Measurements from ENCODE around the gene HOXA5. TPM values are rescaled to one million over a fixed set of nuclear protein-coding genes. Genes with fewer than 3 reads are reported as not detected.

Gene HOXA5
- total RNA-seq, 1 experiment from 2014 or later: 7.5 TPM

DNA sequence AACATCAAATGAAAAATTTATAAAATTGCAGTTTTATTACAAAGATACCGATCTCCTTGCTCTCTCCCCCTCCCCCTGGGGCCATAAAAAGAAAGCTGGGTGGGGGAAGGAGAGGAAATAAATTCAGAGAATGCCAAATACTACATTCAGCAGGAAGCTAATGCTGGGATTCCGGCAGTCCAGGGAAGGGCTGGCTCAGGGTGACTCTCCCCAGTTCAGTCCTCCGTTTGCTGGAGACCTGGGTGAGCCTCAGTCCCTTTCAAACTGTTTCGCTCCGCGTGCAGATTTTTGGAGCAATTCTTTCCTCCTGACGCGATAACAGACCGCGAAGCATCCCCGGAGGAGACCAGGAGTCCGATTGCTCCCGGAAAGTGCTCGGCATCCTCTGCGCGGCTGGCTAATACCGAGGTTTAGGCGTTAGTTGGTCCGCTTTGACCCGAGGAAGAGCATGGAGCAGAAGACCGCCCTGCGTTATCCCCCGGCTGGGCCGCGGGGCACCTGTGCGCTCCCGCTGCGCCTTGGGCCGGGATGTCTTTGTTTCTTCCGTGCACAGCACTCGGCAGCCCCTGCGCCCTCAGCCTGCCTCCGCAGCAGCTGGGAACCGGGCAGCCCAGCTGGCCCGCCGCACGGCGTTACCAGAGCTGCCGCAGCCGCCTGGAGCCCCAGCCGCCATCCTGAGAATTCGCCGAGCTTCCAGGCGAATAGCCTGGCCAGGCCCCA lies 37.1 kb downstream of the HOXA5 start:
- no peak overlapping the region for H2AFZ ChIP-seq (ENCODE audit: low read length)
- H3K79me2 ChIP-seq (ENCODE audit: low read length): peaks cover 19% of the 10 kb centered on the region
- no peak overlapping the region for H3K9ac ChIP-seq (ENCODE audit: low read length)
- H3F3A ChIP-seq (ENCODE audit: low read length, unreplicated experiment): no peaks in the 10 kb centered on the region
- intact Hi-C loops (cut with micrococcal nuclease): no loop called here
- ATAC-seq (no peak), DNase-seq (no peak)
- no peak overlapping the region for H3K4me3 ChIP-seq (ENCODE audit: low read length)
- no peaks in the 10 kb centered on the region for H3K9me3 ChIP-seq (ENCODE audit: low read length)
- TF ChIP-seq, protein P1, sequence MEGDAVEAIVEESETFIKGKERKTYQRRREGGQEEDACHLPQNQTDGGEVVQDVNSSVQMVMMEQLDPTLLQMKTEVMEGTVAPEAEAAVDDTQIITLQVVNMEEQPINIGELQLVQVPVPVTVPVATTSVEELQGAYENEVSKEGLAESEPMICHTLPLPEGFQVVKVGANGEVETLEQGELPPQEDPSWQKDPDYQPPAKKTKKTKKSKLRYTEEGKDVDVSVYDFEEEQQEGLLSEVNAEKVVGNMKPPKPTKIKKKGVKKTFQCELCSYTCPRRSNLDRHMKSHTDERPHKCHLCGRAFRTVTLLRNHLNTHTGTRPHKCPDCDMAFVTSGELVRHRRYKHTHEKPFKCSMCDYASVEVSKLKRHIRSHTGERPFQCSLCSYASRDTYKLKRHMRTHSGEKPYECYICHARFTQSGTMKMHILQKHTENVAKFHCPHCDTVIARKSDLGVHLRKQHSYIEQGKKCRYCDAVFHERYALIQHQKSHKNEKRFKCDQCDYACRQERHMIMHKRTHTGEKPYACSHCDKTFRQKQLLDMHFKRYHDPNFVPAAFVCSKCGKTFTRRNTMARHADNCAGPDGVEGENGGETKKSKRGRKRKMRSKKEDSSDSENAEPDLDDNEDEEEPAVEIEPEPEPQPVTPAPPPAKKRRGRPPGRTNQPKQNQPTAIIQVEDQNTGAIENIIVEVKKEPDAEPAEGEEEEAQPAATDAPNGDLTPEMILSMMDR (conservative IDR thresholded peaks at IDR 0.05; ENCODE audit: low read depth, low read length): no peak
- TF ChIP-seq EZH2 (IDR thresholded peaks at IDR 0.05; ENCODE audit: low read length, unreplicated experiment): no peak
- TF ChIP-seq EZH2phosphoT487 (IDR thresholded peaks at IDR 0.05; ENCODE audit: borderline replicate concordance, low read length): no peak
- no peaks in the 10 kb centered on the region for H3K9me2 ChIP-seq (replicated peaks; ENCODE audit: low read length)
- H3K4me1 ChIP-seq (ENCODE audit: insufficient read depth, low read length): peaks cover 22% of the 10 kb centered on the region
- POLR2A ChIA-PET (ENCODE audit: unreplicated experiment): no interaction called here
- CTCF ChIA-PET: no interaction called here
- H3K27ac ChIP-seq (ENCODE audit: low read length): no peak overlapping the region
- no peaks in the 10 kb centered on the region for H4K20me1 ChIP-seq (ENCODE audit: low read length)
- H3K27me3 ChIP-seq (ENCODE audit: low read length): no peaks in the 10 kb centered on the region
- no peak overlapping the region for H3K4me2 ChIP-seq (ENCODE audit: low read length)
- BruUV-seq (replicated peaks): no TSS peak
- no peaks in the 10 kb centered on the region for H3K36me3 ChIP-seq (ENCODE audit: low read depth, low read length)

DNA sequence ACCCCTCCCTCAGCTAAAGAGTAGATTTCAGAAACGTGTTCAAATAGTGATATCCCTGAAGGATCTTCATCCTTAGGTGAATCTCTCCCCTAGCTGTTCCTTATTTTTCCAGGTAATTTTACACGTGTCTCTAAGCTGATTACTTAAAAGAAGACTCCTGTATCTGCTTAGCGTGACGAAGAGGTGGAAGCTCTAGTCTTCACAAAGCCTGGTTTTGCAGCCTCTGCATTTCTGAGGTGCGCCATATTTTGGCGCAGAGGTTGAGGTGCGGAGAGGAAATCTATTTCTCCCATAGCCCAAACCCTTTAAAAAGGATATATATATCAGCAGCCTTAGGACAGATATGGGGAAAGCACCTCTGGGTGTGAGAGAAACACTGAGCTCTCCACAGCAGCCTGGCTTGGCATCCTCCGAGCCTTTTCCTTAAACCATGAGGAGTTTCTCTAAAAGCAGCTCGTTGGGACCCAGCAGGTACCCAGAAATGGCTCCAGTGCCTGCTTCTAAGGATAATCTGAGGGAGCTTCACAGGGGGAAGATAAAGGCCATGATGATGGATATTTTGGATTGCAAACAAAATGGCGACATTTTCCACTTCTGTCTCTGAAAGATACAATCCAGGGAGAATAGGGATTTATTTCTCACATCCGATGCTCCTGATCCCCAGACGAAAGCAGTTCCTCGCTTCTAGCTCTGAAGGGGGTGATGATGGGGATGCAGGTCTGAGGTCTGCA lies 38.0 kb downstream of the HOXA5 start:
- no peaks in the 10 kb centered on the region for H3K27me3 ChIP-seq (ENCODE audit: low read length)
- ChIA-PET CTCF (no interaction called here), POLR2A (ENCODE audit: unreplicated experiment) (no interaction called here)
- H3K79me2 ChIP-seq (ENCODE audit: low read length): peaks cover 13% of the 10 kb centered on the region; the same call in 1 of the 2 replicates
- DNase-seq (no peak), ATAC-seq (no peak)
- 0 out of 2 replicates have a peak, but pooled peaks cover 4% of the 10 kb centered on the region for H3K36me3 ChIP-seq (ENCODE audit: low read depth, low read length)
- H3F3A ChIP-seq (ENCODE audit: low read length, unreplicated experiment): no peaks in the 10 kb centered on the region
- no peak overlapping the region for H3K4me2 ChIP-seq (ENCODE audit: low read length)
- no peak for TF ChIP-seq EZH2 (IDR thresholded peaks at IDR 0.05; ENCODE audit: low read length, unreplicated experiment)
- intact Hi-C loops (cut with micrococcal nuclease): no loop called here
- no peak overlapping the region for H3K9ac ChIP-seq (ENCODE audit: low read length)
- no peaks in the 10 kb centered on the region for H4K20me1 ChIP-seq (ENCODE audit: low read length)
- no peak overlapping the region for H2AFZ ChIP-seq (ENCODE audit: low read length)
- H3K4me1 ChIP-seq (ENCODE audit: insufficient read depth, low read length): peaks cover 14% of the 10 kb centered on the region
- H3K4me3 ChIP-seq (ENCODE audit: low read length): no peak overlapping the region
- H3K9me2 ChIP-seq (replicated peaks; ENCODE audit: low read length): no peaks in the 10 kb centered on the region
- no peak overlapping the region for H3K27ac ChIP-seq (ENCODE audit: low read length)
- H3K9me3 ChIP-seq (ENCODE audit: low read length): no peaks in the 10 kb centered on the region
- no TSS peak for BruUV-seq (replicated peaks)

DNA sequence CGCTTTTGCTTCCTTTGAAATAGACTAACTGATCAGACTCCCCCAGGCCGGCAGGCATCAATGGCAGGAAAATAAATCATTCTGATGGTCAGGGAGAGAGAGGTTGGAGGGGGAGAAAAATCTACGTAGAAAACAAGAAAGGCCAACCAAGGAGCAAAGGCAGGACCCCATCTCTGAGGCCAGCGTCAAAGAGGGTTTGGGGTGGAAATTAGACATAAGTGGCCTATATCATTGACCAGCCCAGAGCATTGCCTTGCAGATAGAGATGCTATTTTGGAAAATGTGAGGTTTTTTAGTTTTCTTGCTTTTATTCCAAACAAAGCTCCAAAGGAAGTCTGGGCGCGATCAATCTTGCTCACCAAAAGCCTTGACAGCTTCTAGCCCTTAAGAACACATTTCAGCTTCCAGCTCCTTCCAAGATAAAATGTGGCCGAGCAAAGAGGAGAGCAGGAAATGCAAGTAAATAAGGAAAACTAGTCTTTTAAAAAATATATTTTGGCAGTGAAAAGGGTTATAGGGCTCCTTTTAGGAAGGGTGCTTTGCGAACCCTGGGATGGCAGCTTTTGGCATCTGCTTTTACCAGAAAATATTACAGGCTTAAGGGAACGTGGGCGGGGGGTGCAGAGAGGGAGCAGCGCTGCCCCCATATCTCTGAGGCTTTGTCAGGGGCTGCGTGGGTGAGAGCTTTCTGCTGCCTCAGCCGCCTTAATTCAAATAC lies 39.0 kb downstream of the HOXA5 start:
- H3K27ac ChIP-seq (ENCODE audit: low read length): no peak overlapping the region
- H2AFZ ChIP-seq (ENCODE audit: low read length): no peak overlapping the region
- intact Hi-C loops (cut with micrococcal nuclease): no loop called here
- H3K79me2 ChIP-seq (ENCODE audit: low read length): peaks cover 11% of the 10 kb centered on the region
- peaks cover 10% of the 10 kb centered on the region for H3K4me1 ChIP-seq (ENCODE audit: insufficient read depth, low read length)
- ChIA-PET CTCF (no interaction called here), POLR2A (ENCODE audit: unreplicated experiment) (interaction anchor here (0.6 kb wide), 1 partner anchor 82 kb away, joined by 3 read pairs; no protein-coding TSS in a partner anchor)
- ATAC-seq (no peak), DNase-seq (no peak)
- BruUV-seq (replicated peaks): no TSS peak
- H4K20me1 ChIP-seq (ENCODE audit: low read length): no peaks in the 10 kb centered on the region
- H3K9ac ChIP-seq (ENCODE audit: low read length): no peak overlapping the region
- H3K9me2 ChIP-seq (replicated peaks; ENCODE audit: low read length): no peaks in the 10 kb centered on the region
- no peaks in the 10 kb centered on the region for H3K9me3 ChIP-seq (ENCODE audit: low read length)
- no peaks in the 10 kb centered on the region for H3K27me3 ChIP-seq (ENCODE audit: low read length)
- H3K4me2 ChIP-seq (ENCODE audit: low read length): no peak overlapping the region
- no peaks in the 10 kb centered on the region for H3F3A ChIP-seq (ENCODE audit: low read length, unreplicated experiment)
- H3K4me3 ChIP-seq (ENCODE audit: low read length): no peak overlapping the region
- TF ChIP-seq, protein P1 (conservative IDR thresholded peaks at IDR 0.05; ENCODE audit: low read depth, low read length): no peak
- TF ChIP-seq EZH2phosphoT487 (IDR thresholded peaks at IDR 0.05; ENCODE audit: borderline replicate concordance, low read length) (no peak), EZH2 (IDR thresholded peaks at IDR 0.05; ENCODE audit: low read length, unreplicated experiment) (no peak)
- H3K36me3 ChIP-seq (ENCODE audit: low read depth, low read length): peaks cover 10% of the 10 kb centered on the region; the same call in 1 of the 2 replicates

Data from PC-3 (cell line).